Gastroesophageal sphincter (tissue), 3 donors: ENCODE measurements around the gene UROC1.

ENCODE experiments used
- POLR2A ChIP-seq, 2 donors: fragments of 450-650 bp; IDR thresholded peaks; one replicate each; pipeline ENCODE4 v1.6.1; 2017; ENCODE audit warnings: antibody characterized with exemption in 2 of 2, mild to moderate bottlenecking in 2 of 2, moderate library complexity in 1 of 2
- POLR2AphosphoS5 ChIP-seq: sonication (generic); formaldehyde crosslinking; IDR thresholded peaks from one replicate; pipeline ENCODE4 v1.6.1; 2017; ENCODE audit warnings: antibody characterized with exemption
- TF ChIP-seq, protein P1 (sequence below), 4 experiments: fragments of 200-600 bp in 2 of 4; fragments of 450-650 bp in 2 of 4; sonication (generic) in 1 of 4; IDR thresholded peaks; one replicate each; pipeline ENCODE4 v1.5.1; 2017 to 2019; ENCODE audit warnings: antibody characterized with exemption in 4 of 4, mild to moderate bottlenecking in 2 of 4, moderate library complexity in 2 of 4

DNA sequence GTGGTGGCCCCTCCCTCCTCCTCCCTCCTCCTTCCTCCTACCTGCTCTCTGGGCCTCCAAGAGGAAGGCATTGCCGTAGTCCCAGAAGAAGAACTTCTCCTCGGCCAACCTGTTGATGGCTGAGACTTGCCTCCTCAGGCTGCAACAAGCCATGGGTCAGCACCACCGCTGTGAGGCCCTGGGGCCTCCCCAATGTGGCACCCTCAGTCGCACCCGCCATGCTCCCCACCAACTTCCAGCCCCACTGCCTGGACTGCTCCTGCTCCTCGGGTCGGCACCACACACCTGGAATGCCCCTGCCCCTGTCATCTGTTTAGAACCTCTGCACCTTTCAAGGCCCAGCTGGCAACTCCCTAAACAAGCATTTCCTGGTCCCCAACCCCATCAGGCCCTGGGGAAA lies 17.6 kb downstream of the UROC1 start:
- no peak for TF ChIP-seq POLR2A (IDR thresholded peaks at IDR 0.05)
- TF ChIP-seq, protein P1, sequence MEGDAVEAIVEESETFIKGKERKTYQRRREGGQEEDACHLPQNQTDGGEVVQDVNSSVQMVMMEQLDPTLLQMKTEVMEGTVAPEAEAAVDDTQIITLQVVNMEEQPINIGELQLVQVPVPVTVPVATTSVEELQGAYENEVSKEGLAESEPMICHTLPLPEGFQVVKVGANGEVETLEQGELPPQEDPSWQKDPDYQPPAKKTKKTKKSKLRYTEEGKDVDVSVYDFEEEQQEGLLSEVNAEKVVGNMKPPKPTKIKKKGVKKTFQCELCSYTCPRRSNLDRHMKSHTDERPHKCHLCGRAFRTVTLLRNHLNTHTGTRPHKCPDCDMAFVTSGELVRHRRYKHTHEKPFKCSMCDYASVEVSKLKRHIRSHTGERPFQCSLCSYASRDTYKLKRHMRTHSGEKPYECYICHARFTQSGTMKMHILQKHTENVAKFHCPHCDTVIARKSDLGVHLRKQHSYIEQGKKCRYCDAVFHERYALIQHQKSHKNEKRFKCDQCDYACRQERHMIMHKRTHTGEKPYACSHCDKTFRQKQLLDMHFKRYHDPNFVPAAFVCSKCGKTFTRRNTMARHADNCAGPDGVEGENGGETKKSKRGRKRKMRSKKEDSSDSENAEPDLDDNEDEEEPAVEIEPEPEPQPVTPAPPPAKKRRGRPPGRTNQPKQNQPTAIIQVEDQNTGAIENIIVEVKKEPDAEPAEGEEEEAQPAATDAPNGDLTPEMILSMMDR (IDR thresholded peaks at IDR 0.05) = no peak
- no peak for TF ChIP-seq POLR2AphosphoS5
